DLD1 (cell line): ENCODE data around the gene NUP62.
"Not testable (repeated sequence)": the region's sequence is repeated elsewhere in the genome, so short reads cannot be mapped to it uniquely, and the experiment has no call there.

Experiments
- in situ Hi-C: cut with HindIII; loops from 2 replicates; pipeline ENCODE4 v1.10.0; 2017; ENCODE audit warnings: low sequenced_read_pairs

NUP62 gene

GRCh38 chr19:49952479-49952836, 23.2 kb upstream of the NUP62 start:
- in situ Hi-C loops: no loop called here

- in situ Hi-C loops: no loop called here
These were observed 22.6 kb upstream of the NUP62 start for GRCh38 chr19:49951806-49952478.

- in situ Hi-C loops: no loop called here
These were observed 21.7 kb upstream of the NUP62 start for GRCh38 chr19:49950956-49951526.

GRCh38 chr19:49950590-49950948, 21.3 kb upstream of the NUP62 start:
- in situ Hi-C loops: no loop called here

- in situ Hi-C loops: no loop called here
These were observed 20.7 kb upstream of the NUP62 start for GRCh38 chr19:49949742-49950589.

- in situ Hi-C loops: no loop called here
These were observed 17.1 kb upstream of the NUP62 start for GRCh38 chr19:49946415-49946814.

GRCh38 chr19:49944567-49944966, 15.3 kb upstream of the NUP62 start:
- in situ Hi-C loops: not testable (repeated sequence)

- in situ Hi-C loops: no loop called here
These were observed 11.1 kb upstream of the NUP62 start for GRCh38 chr19:49940482-49940791.

- in situ Hi-C loops: no loop called here
These were observed 10.6 kb upstream of the NUP62 start for GRCh38 chr19:49939721-49940481.

GRCh38 chr19:49938662-49939061, 9.4 kb upstream of the NUP62 start:
- in situ Hi-C loops: no loop called here

- in situ Hi-C loops: no loop called here
These were observed 8.6 kb upstream of the NUP62 start for GRCh38 chr19:49937750-49938381.

GRCh38 chr19:49936549-49936948, 7.2 kb upstream of the NUP62 start:
- in situ Hi-C loops: no loop called here

- in situ Hi-C loops: no loop called here
These were observed 4.3 kb upstream of the NUP62 start for GRCh38 chr19:49933643-49934042.

- in situ Hi-C loops: no loop called here
These were observed 3.4 kb upstream of the NUP62 start for GRCh38 chr19:49932731-49933131.

- in situ Hi-C loops: no loop called here
These were observed 2.7 kb upstream of the NUP62 start for GRCh38 chr19:49932041-49932451.

GRCh38 chr19:49931293-49932040, 2.2 kb upstream of the NUP62 start:
- in situ Hi-C loops: no loop called here

GRCh38 chr19:49930483-49931011, 1.2 kb upstream of the NUP62 start:
- in situ Hi-C loops: no loop called here

- in situ Hi-C loops: no loop called here
These were observed 543 bp upstream of the NUP62 start for GRCh38 chr19:49929611-49930482.
